H1 (cell line): ENCODE results near the gene SLC1A2. TPM values are rescaled to one million over a fixed set of nuclear protein-coding genes. Genes with fewer than 3 reads are reported as not detected.

ENCODE experiments used
- CTCF ChIA-PET: fragments of 300-600 bp; sonication (Branson Sonifier 250); formaldehyde crosslinking; loops from one replicate; lab custom pipeline; 2021; ENCODE audit not compliant: partially characterized antibody; lab: Charles Lee
- POLR2A ChIA-PET: fragments of 300-600 bp; sonication (Branson Sonifier 250); formaldehyde crosslinking; loops from one replicate; lab custom pipeline; 2021; ENCODE audit warnings: inconsistent platforms; ENCODE audit not compliant: partially characterized antibody; lab: Charles Lee
- DNase-seq, 2 experiments: peaks; one replicate each; pipeline versions ENCODE4 v3.0.0 to v3.0.0-alpha.2; 2010 to 2022; ENCODE audit warnings: low spot score in 2 of 2, low read depth in 1 of 2, mixed read lengths in 1 of 2
- FAIRE-seq: peaks from 2 replicates; lab custom pipeline; 2011; peaks lifted over from hg19 to GRCh38; lab: Jason Lieb, UNC
- H2AFZ ChIP-seq: 2 replicates; pipeline ENCODE4 v1.8.1; 2012; ENCODE audit warnings: low read length, inconsistent platforms
- H2AK5ac ChIP-seq: 2 replicates; pipeline ENCODE4 v1.6.1; 2013; ENCODE audit warnings: low read depth, low read length
- H2BK120ac ChIP-seq: replicated peaks from 2 replicates; pipeline ENCODE3; 2013; ENCODE audit warnings: low read depth, low read length, inconsistent platforms
- H2BK12ac ChIP-seq: 2 replicates; pipeline ENCODE4 v1.6.1; 2013; ENCODE audit warnings: low read depth, low read length
- H2BK15ac ChIP-seq: 2 replicates; pipeline ENCODE4 v1.6.1; 2013; ENCODE audit warnings: low read length
- H2BK20ac ChIP-seq: 2 replicates; pipeline ENCODE4 v1.6.1; 2013; ENCODE audit warnings: low read length
- H2BK5ac ChIP-seq: 2 replicates; pipeline ENCODE4 v1.6.1; 2013; ENCODE audit warnings: low read depth, low read length
- H3K14ac ChIP-seq: 2 replicates; pipeline ENCODE4 v1.6.1; 2013; ENCODE audit warnings: inconsistent platforms; ENCODE audit not compliant: insufficient read length
- H3K18ac ChIP-seq: 2 replicates; pipeline ENCODE4 v1.6.1; 2013; ENCODE audit warnings: low read length; ENCODE audit errors: extremely low read depth
- H3K23ac ChIP-seq: 2 replicates; pipeline ENCODE4 v1.6.1; 2013; ENCODE audit warnings: inconsistent platforms; ENCODE audit not compliant: insufficient read length
- H3K23me2 ChIP-seq: 2 replicates; pipeline ENCODE4 v1.6.1; 2013; ENCODE audit warnings: low read depth, low read length
- H3K27ac ChIP-seq: 2 replicates; pipeline ENCODE4 v1.6.1; 2011; ENCODE audit warnings: low read depth, low read length, inconsistent platforms
- H3K27me3 ChIP-seq, 4 experiments: replicated peaks in 1 of 4; 1 replicate in 1 of 4; 2 replicates in 3 of 4; pipeline versions ENCODE4 v1.6.1 to v1.8.1; 2011 to 2013; ENCODE audit warnings: low read length in 3 of 4, mild to moderate bottlenecking in 3 of 4, inconsistent platforms in 2 of 4, mixed read lengths in 2 of 4, moderate library complexity in 1 of 4; ENCODE audit not compliant: control insufficient read depth in 3 of 4, insufficient read depth in 3 of 4; ENCODE audit errors: extremely low read depth in 1 of 4
- H3K36me3 ChIP-seq, 4 experiments: 2 replicates each; pipeline versions ENCODE4 v1.6.1 to v1.8.1; 2011 to 2013; ENCODE audit warnings: mild to moderate bottlenecking in 4 of 4, low read length in 3 of 4, moderate library complexity in 2 of 4, control low read depth in 1 of 4, inconsistent platforms in 1 of 4; ENCODE audit not compliant: insufficient read depth in 4 of 4, control insufficient read depth in 2 of 4
- H3K4ac ChIP-seq: replicated peaks from 2 replicates; pipeline ENCODE3; 2013; ENCODE audit warnings: low read length, low read depth, mixed read lengths, inconsistent platforms; ENCODE audit not compliant: insufficient read length
- H3K4me1 ChIP-seq, 4 experiments: replicated peaks in 1 of 4; 1 replicate in 1 of 4; 2 replicates in 3 of 4; pipeline versions ENCODE4 v1.6.1 to v1.8.1; 2011 to 2013; ENCODE audit warnings: low read length in 3 of 4, inconsistent platforms in 2 of 4, mixed read lengths in 1 of 4; ENCODE audit not compliant: insufficient read depth in 4 of 4, control insufficient read depth in 3 of 4
- H3K4me2 ChIP-seq, 2 experiments: 2 replicates each; pipeline versions ENCODE4 v1.6.1 to v1.8.1; 2011 to 2013; ENCODE audit warnings: low read depth in 2 of 2, low read length in 2 of 2, control low read depth in 1 of 2, inconsistent platforms in 1 of 2, mild to moderate bottlenecking in 1 of 2; ENCODE audit not compliant: insufficient read depth in 1 of 2
- H3K4me3 ChIP-seq, 4 experiments: fragments of 200-600, 300-600 bp in 1 of 4; sonication (generic), shearing (Covaris generic), sonication (Bioruptor Twin) in 1 of 4; 2 replicates each; pipeline versions ENCODE4 v1.5.1 to v1.8.1; 2011 to 2016; ENCODE audit warnings: low read length in 4 of 4, low read depth in 3 of 4, control low read depth in 2 of 4, inconsistent platforms in 2 of 4, mild to moderate bottlenecking in 2 of 4, mixed read lengths in 1 of 4, moderate library complexity in 1 of 4; ENCODE audit not compliant: insufficient read depth in 2 of 4; ENCODE audit errors: extremely low read depth in 1 of 4
- H3K56ac ChIP-seq: replicated peaks from 2 replicates; pipeline ENCODE3; 2013; ENCODE audit warnings: low read depth, mild to moderate bottlenecking, mixed read lengths, low read length, inconsistent platforms; ENCODE audit not compliant: insufficient read length
- H3K79me1 ChIP-seq: 2 replicates; pipeline ENCODE4 v1.6.1; 2013; ENCODE audit warnings: low read depth, low read length, control low read depth
- H3K79me2 ChIP-seq, 2 experiments: 2 replicates each; pipeline versions ENCODE4 v1.6.1 to v1.8.1; 2012 to 2013; ENCODE audit warnings: low read length in 2 of 2, mild to moderate bottlenecking in 2 of 2, inconsistent platforms in 1 of 2; ENCODE audit not compliant: insufficient read depth in 2 of 2, control insufficient read depth in 1 of 2
- H3K9ac ChIP-seq, 4 experiments: replicated peaks in 1 of 4; 1 replicate in 1 of 4; 2 replicates in 3 of 4; pipeline versions ENCODE4 v1.6.1 to v1.8.1; 2011 to 2013; ENCODE audit warnings: low read depth in 3 of 4, low read length in 3 of 4, control low read depth in 2 of 4, mild to moderate bottlenecking in 2 of 4, moderate library complexity in 2 of 4, inconsistent platforms in 1 of 4; ENCODE audit errors: extremely low read depth in 1 of 4
- H3K9me3 ChIP-seq, 2 experiments: 2 replicates each; pipeline versions ENCODE4 v1.6.1 to v1.8.1; 2012 to 2013; ENCODE audit warnings: mild to moderate bottlenecking in 2 of 2, moderate library complexity in 2 of 2, control low read depth in 1 of 2, inconsistent platforms in 1 of 2, low read depth in 1 of 2, low read length in 1 of 2, mixed read lengths in 1 of 2; ENCODE audit not compliant: insufficient read depth in 2 of 2
- H4K20me1 ChIP-seq, 2 experiments: replicated peaks in 1 of 2; 2 replicates each; pipeline versions ENCODE3 to v1.8.1; 2011 to 2013; ENCODE audit warnings: inconsistent platforms in 2 of 2, low read length in 2 of 2, mild to moderate bottlenecking in 1 of 2; ENCODE audit not compliant: insufficient read depth in 2 of 2, control insufficient read depth in 1 of 2
- H4K5ac ChIP-seq: 2 replicates; pipeline ENCODE4 v1.6.1; 2013; ENCODE audit warnings: low read length, low read depth, mixed read lengths, inconsistent platforms; ENCODE audit not compliant: insufficient read length
- H4K8ac ChIP-seq: 2 replicates; pipeline ENCODE4 v1.8.0; 2013; ENCODE audit warnings: mild to moderate bottlenecking, moderate library complexity, low read length, inconsistent platforms; ENCODE audit not compliant: insufficient read depth; ENCODE audit errors: extremely low read depth
- H4K91ac ChIP-seq: replicated peaks from 2 replicates; pipeline ENCODE3; 2013; ENCODE audit warnings: low read length, mixed read lengths, inconsistent platforms; ENCODE audit not compliant: insufficient read length
- PHF8 ChIP-seq: fragments of 200-600 bp; sonication (generic); conservative IDR thresholded peaks from 2 replicates; pipeline ENCODE4 v1.7.1; 2012; ENCODE audit warnings: low read depth, mild to moderate bottlenecking, inconsistent platforms, low read length, moderate library complexity
- RAD21 ChIP-seq, 2 experiments: IDR thresholded peaks in 1 of 2; conservative IDR thresholded peaks in 1 of 2; 2 replicates each; pipeline ENCODE4 v1.6.1; 2011; ENCODE audit warnings: low read depth in 2 of 2, low read length in 2 of 2, improper control_type of control experiment in 1 of 2, inconsistent platforms in 1 of 2, mild to moderate bottlenecking in 1 of 2, moderate library complexity in 1 of 2
- TAF1 ChIP-seq: IDR thresholded peaks from 2 replicates; pipeline ENCODE4 v1.6.1; 2011; ENCODE audit warnings: mild to moderate bottlenecking, low read depth, low read length
- ZNF274 ChIP-seq: IDR thresholded peaks from 2 replicates; pipeline ENCODE4 v1.7.0; 2012; ENCODE audit warnings: low read length, borderline replicate concordance; ENCODE audit errors: extremely low read depth
- WGBS, 2 experiments: shearing (Covaris generic) in 1 of 2; methylation state at CpG; one replicate each; pipeline versions ENCODE4 v1.1.6 to v1.1.7; 2013 to 2015; ENCODE audit warnings: low lambda C conversion rate in 2 of 2, mixed read lengths in 2 of 2, inconsistent platforms in 1 of 2, low coverage in 1 of 2, missing lambda C conversion rate in 1 of 2; ENCODE audit not compliant: insufficient replicate concordance in 2 of 2, insufficient coverage in 1 of 2, insufficient read length in 1 of 2; ENCODE audit errors: extremely low coverage in 1 of 2, missing lambda C conversion rate in 1 of 2; 5-methylcytosine and 5-hydroxymethylcytosine counted together
- polyA plus RNA-seq, 7 experiments: library from polyadenylated mRNA; depleted of rRNA in 3 of 7; stranded (reverse) in 5 of 7; unstranded in 2 of 7; fragments of >200 nt in 5 of 7; fragments of 200-250 nt in 2 of 7; gene quantifications; 1 replicate in 5 of 7; 2 replicates in 1 of 7; 4 replicates in 1 of 7; pipeline versions ENCODE4 v1.2.1 to v1.2.3, GENCODE V29; 2011 to 2013; ENCODE audit warnings: missing spikeins in 2 of 7, mixed read lengths in 2 of 7
- total RNA-seq: library from RNA; stranded (reverse); fragmentation: NEBNext Ultra II Directional; extraction: Animal tissue kit (Norgen Biotek cat#: 25700); gene quantifications from 2 replicates; pipeline ENCODE4 v1.2.1, GENCODE V29; 2021

Gene SLC1A2
- total and polyA plus RNA-seq, 2 of the 8 experiments (the other 6 are each of a cell fraction or from before 2014, with no cell fraction given): 0.57 to 1.2 TPM

- FAIRE-seq (no peak), DNase-seq (no peak)
- Histone ChIP-seq H3K79me2 (no peaks in the 10 kb centered on the region), H4K5ac (no peak overlapping the region), H3K4me1 (peaks cover 0 to 3% (median 0%) of the 10 kb centered on the region in 4 experiments; a peak in 2 of 7 replicates), H4K8ac (no peak overlapping the region), H2BK12ac (no peak overlapping the region), H3K4me3 (no peak overlapping the region), H3K23ac (no peak overlapping the region), H2BK5ac (no peak overlapping the region), H4K20me1 (no peaks in the 10 kb centered on the region), H3K23me2 (no peaks in the 10 kb centered on the region), H2AFZ (no peak overlapping the region), H3K36me3 (no peaks in the 10 kb centered on the region), H3K4me2 (no peak overlapping the region), H2AK5ac (no peak overlapping the region), H3K27ac (no peak overlapping the region), H2BK120ac (no peak overlapping the region), H2BK15ac (no peak overlapping the region), H3K9ac (no peak overlapping the region), H3K79me1 (no peaks in the 10 kb centered on the region), H3K18ac (no peak overlapping the region), H3K27me3 (peaks cover 0 to 15% (median 7%) of the 10 kb centered on the region in 4 experiments; a peak in 4 of 7 replicates), H3K14ac (no peak overlapping the region), H4K91ac (no peak overlapping the region), H3K56ac (no peak overlapping the region), H3K9me3 (peaks cover 13% of the 10 kb centered on the region in 2 experiments), H2BK20ac (no peak overlapping the region), H3K4ac (no peak overlapping the region)
- CTCF ChIA-PET: no interaction called here
- TF ChIP-seq PHF8: no peak
- TF ChIP-seq ZNF274: no peak
- TF ChIP-seq TAF1: no peak
- no peak for TF ChIP-seq RAD21 (IDR thresholded peaks at IDR 0.05 in 1 of 2, conservative IDR thresholded peaks at IDR 0.05 in 1 of 2; ENCODE audit: low read depth in 2 of 2, low read length in 2 of 2)
- POLR2A ChIA-PET: no interaction called here
- 85% methylated on average over 2 of the region's 2 CpGs; no CpG with 5 or more reads in 1 of the 2 experiments for WGBS, 2 experiments
Measured at GRCh38 chr11:35332524-35332923, 86.8 kb downstream of the SLC1A2 start.
